H54 (cell line): ENCODE results near the gene CNIH3.

Source experiments
- DNase-seq: peaks from one replicate; pipeline ENCODE4 v3.0.0; 2011; ENCODE audit warnings: low spot score, mixed read lengths; ENCODE audit not compliant: insufficient read length
- FAIRE-seq: peaks from 3 replicates; lab custom pipeline; 2011; peaks lifted over from hg19 to GRCh38; lab: Jason Lieb, UNC
- POLR2A ChIP-seq: IDR thresholded peaks from 2 replicates; pipeline ENCODE4 v1.6.1; 2011; ENCODE audit warnings: low read depth, mild to moderate bottlenecking, low read length

CNIH3 gene

DNA sequence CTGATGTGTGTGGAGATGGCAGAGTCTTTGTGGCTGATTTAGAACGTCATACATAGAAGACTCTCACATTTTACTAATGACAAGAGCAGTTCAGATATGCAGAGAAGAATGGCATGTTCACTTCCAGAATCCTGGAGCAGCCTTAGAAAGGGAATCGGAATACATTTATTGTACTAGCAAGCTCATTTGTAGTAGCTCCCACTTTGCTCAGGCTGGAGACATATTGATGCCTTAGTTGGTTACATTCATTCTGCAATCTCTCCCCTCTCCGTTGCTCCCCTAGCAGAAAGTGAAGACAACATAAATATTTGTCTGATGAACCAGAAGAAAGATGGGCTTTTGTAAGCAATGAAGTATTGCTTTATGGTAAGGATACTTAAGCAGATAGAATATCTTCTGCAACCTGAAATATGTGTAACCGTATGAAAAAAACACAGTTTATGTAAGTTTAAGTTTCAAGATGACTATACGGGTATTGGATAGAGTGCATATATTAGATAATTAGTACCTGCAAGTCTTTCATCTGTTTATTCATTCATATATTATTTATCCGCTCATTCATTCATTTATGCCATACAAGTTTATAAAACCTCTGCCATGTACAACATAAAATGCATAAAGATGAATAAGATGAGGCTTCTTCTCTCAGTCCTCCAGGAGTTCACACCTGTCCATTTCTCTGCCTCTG lies 135.7 kb downstream of the CNIH3 start:
- FAIRE-seq (no peak), DNase-seq (no peak)
- TF ChIP-seq POLR2A: no peak

DNA sequence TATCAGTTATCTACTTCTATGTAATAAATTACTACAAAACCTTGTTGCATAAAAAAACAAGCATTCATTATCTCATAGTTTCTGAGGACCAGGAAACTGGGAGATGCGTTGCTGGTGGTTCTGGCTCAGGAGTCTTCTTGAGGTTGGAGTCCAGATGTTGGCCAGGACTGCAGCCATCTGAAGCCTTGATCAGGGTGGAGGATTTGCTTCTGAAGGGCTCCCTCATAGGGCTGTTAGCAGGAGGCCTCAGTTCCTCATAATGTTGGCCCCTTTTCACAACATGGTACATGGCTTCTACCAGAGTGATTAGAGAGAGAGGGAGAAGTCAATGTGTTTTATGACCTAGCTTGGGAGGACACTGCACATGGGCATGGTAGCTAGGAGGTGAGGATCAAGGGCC lies 137.4 kb downstream of the CNIH3 start:
- FAIRE-seq (no peak), DNase-seq (no peak)

DNA sequence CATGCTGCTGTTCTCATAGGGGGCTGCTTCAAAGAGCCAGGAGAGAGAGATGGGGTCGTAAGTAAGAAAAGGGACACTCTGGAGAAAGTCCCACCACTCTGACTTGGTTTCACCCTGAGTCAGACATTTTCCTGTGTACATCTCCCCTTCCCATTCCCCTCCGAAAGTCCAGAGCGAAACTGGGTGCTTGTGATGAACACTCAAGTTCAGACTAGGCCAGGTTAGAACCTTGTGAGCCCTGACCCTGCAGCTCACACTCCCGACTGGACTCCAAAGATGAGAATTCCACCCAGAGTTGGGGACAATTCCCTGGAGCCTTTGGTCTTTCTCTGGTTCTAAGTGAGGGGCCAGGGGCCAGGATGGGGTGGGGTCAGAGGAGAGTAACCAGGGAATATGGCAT lies 139.5 kb downstream of the CNIH3 start:
- FAIRE-seq (no peak), DNase-seq (no peak)
- TF ChIP-seq POLR2A: no peak

More for the DNA sequence above, 137.4 kb downstream of the CNIH3 start:
- no peak for TF ChIP-seq POLR2A

DNA sequence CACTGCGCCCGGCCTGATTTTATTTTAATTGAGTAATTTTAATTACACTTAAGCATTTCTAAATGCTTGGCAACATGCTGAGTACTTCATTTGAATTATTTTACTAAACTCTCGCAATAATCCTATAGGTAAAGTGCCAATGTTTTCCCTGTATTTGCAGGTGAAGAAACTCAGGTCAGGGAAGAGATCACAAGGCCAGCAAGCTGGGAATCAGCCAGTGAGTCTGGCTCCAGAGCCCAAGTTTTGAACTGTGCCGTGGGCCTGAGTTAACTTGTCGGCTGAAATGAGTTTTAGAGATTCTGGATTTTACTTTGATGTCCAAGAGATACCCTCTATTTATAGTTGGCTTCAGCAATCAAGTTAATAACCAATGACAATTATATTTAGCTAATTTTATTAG lies 141.4 kb downstream of the CNIH3 start:
- TF ChIP-seq POLR2A: no peak
- FAIRE-seq (no peak), DNase-seq (no peak)

DNA sequence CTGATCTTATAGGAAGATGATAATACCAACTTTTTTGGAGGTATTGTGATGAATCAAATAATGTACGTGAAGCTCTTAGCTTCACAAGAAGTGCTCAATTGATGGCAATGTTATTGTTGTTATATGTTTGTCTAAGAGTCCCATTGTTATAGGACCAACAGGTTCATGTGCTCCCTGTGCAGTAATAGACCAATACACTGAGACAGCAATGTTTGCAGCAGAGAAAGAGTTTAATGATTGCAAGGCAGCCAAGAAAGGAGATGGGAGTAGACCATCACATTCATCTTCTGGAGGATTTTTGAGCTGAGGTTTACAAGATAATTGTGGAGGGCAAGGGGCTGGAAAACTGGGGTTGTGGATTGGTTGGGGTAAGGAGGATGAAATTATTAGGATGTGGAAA lies 143.0 kb downstream of the CNIH3 start:
- DNase-seq (no peak), FAIRE-seq (no peak)
- TF ChIP-seq POLR2A: no peak

DNA sequence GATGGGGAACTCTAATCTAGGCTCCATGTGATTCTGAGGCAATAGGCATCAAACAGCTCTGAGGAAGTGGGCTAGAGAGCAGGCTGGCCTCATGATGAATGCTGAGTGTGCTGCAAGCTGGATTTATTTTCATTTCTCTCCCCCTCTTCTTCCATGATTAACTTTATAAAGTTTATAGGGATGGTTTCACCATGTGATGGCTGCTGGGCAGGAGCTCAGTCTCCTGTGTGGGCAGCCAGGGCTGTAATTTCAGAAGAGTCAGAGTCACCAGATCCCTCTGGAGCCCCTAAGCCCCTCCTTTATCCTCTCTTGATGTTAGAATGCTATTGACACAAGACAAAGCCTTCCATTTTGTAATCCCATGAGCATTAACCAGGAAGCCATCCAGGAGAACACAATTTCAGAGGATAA lies 143.6 kb downstream of the CNIH3 start:
- no peak for TF ChIP-seq POLR2A
- no peak for DNase-seq
- FAIRE-seq: no peak

DNA sequence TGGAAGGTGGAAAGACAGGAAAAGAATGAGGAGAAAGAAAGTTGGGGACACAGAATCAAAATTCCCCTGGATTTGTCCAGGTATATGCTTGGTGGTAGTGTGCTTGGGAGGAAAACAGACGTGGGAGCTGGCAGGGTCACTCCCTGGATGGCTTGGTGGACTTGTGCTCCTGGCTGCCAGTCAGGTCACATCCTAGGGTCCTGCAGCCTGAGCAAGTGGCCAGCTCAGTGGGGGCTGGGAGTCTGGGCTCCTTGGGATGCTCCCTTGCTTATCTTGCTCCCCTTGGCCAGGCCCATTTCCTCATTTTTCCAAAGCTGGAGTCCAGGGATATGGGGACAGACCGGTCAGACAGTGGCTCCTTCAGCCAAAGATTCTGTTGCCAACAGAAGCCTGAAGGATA lies 144.0 kb downstream of the CNIH3 start:
- no peak for TF ChIP-seq POLR2A
- no peak for FAIRE-seq

DNA sequence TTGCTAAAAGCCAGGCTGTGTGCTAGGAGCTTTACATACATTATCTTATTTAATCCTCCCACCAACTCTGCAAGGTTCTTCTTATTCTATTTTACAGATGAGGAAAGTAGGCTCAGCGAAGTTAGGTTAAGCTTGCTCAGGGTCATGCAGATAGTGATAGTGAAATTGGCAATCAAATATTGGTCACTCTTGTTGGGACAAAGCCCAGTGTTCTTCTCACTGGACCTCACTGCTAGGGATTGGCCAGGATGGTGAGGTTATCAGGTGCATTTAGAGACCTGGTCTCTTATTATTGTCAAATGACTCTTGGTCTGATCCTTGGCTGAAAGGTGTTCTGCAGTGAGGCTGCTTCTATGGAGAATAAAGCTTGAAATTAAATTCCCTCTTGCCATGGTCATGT lies 145.1 kb downstream of the CNIH3 start:
- TF ChIP-seq POLR2A: no peak
- DNase-seq: no peak
- FAIRE-seq: no peak

More for the DNA sequence above, 144.0 kb downstream of the CNIH3 start:
- no peak for DNase-seq

DNA sequence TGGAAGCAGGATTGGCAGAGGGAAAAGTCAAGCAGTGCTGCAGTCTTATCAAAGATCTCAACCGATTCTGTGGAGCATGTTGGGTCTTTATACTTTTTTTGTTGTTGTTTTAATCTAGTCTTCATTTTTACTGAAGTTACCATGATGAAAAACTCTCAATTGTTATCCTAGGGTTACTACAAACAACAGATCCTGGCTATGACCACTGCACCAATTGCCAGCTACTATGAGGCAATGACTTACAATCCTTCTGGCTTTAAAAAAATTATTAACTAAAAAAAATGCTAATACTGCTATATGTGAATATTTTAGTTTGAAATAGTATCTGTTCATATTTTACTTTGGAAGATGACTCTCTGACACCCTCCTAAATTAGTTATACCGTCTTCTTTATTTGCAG lies 145.9 kb downstream of the CNIH3 start:
- no peak for TF ChIP-seq POLR2A
- no peak for DNase-seq
- no peak for FAIRE-seq

DNA sequence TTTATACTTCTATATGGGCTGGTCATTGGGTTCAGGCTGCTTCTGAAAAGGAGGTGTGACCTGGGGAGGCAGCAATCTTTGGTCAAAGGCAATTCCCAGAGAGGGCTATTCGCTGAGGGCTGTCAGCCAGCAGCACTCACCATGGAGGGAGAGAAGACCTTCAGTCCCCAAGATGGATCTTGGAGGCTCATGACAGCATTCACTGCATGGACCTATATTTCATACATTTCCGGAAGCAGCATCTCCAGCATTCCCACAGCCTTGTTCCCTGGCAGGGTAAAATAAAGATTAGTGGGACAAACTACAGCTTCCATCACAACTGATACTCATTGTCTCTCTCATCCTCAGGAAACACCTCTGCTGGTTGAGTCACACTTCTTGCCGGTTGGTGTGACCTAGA lies 146.6 kb downstream of the CNIH3 start:
- DNase-seq: no peak
- FAIRE-seq: no peak
- TF ChIP-seq POLR2A: no peak

DNA sequence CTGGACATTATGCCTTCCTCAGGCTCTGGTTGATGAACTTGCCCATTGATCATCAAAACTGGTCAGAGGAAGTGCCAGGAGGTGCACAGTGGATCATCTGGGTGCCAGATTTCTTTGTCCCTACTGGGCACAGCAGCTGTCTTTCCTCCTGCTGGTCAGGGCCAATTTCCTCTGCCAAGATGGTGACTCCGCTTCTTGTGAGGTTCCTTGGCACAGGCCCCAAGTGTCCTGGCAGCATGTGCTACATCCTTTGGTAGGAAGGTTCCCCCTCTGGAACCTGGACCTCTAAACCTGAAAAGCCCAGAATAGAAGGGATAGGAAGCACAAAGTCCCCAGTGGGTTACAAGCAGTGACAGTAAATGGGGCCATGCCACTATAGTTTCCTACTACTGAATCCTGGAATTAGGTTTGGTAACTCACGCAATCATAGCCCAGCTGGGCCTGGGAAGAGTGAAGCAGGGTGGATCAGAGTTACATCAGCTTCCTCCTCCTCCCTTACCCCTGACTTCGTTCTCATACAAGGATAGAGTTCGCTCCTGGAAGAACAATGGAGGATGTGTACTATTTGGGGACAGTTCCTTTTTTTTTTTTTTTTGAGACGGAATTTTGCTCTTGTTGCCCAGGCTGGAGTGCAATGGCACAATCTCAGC lies 147.1 kb downstream of the CNIH3 start:
- TF ChIP-seq POLR2A: no peak
- DNase-seq (no peak), FAIRE-seq (no peak)

DNA sequence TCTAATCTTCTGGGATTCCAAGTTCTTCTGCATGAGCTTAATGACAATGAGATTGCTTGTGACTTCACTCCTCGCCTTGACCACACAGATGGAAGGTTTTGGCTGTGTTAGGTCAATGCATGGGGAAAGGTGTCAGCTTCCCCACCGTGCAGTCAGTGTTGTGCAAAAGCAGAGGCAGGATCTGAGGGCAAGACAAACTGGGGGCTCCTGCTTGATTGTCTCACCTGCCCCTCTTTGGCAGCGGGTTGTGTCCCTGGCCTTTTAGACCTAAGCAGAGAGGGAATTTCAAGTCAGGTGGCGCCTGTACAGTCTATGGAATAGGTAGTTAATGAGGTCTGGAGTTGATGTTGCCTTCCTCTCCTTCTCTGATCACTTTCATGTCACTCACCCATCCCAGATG lies 150.1 kb downstream of the CNIH3 start:
- FAIRE-seq (no peak), DNase-seq (no peak)
- no peak for TF ChIP-seq POLR2A

DNA sequence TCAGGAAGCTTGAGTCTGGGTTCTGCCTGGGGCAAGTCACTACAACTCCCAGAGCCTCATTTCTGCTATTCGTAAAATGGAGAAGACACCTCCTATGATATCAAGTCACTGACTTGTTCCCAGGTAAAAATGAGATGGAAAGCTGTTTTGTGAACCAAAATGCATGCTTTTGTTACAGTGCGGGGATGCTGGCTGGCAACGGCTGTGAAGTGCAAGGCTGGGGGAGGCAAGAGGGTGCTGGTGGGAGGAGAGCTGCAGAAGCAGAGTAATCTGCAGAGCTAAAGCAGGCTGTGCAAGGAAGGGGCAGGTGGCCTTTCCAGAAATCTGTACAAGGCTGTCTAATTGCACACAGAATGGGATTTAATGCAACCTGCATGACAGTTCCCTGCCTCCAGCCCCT lies 150.9 kb downstream of the CNIH3 start:
- FAIRE-seq: no peak
- TF ChIP-seq POLR2A: no peak
- no peak for DNase-seq

DNA sequence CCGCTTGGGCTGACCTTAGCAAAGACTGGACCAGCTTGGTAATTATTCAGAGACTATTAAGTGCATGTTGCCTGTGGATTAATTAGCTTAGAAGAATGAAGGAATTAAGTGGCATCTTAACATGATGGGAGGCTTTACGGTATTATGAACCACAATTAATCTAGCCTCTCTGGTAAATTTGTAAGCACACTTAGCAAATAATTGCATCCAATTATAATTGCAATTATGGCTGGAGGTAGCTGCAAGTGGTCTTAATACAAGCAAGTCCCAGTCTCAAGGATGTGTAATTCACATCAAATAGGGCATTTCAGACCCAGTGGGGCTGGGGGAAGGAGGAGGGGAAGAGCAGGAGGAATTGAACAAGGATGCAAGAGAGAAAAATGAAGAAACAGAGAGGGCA lies 151.6 kb downstream of the CNIH3 start:
- TF ChIP-seq POLR2A: no peak
- FAIRE-seq: no peak
- no peak for DNase-seq

DNA sequence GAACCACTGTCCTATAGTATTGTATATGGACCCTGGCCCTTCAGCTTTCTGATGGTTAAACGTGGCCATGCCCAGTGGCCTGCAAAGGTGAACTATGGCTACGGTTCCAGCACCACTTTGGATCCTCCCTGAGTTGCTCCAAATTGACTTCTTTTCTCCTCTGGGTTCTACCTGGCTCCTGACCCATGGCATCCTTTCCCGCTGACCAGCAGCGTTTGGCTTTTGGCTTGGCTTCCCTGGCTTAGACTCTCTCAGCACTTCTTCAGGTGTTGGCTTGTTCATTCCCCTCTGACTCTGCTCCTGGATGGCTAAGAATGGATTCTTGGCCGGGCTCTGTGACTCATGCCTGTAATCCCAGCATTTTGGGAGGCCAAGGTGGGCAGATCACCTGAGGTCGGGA lies 152.9 kb downstream of the CNIH3 start:
- no peak for FAIRE-seq
- DNase-seq: no peak
- no peak for TF ChIP-seq POLR2A
